ENCODE results near the gene B4GAT1. TPM values are rescaled to one million over a fixed set of nuclear protein-coding genes. Genes with fewer than 3 reads are reported as not detected.
"Not testable (repeated sequence)": the region's sequence is repeated elsewhere in the genome, so short reads cannot be mapped to it uniquely, and the experiment has no call there.

The B4GAT1 gene
- total and polyA plus RNA-seq, 2 donors, result 22.8 to 50.4 TPM

DNA sequence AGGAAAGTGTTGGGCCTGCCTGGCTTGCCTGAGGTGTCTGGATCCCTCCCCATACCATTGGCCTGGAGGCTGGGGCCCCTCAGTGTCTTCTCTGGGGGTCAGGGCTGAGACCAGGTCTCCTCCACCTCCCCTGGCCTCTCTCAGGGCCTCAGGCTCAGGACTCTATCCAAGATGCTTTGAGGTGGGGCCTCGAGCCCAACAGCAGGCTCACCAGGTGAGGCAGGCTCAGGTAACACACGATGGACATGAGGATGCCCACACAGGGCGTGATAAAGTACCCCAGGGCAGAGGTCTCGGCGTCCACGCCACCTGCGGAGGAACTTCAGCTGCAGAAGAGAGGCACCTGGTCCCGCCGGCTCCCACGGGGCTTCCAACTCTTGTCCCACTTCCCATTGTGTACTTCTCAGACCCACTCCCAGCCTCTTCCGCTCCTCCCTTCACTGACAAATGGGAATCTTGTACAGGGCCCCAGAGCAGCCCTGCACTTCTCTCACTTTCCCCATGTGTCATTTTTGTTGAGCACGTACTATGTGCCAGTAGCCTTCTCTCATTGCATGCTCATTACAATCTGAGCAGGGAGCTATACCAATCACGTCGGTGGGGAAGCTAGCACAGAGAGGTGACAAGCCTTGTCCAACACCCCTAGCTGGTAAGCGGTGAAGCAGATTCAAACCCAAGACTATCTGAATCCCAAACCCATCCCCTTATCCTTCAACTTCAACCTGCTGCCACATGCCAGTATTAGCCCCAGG lies 20.3 kb upstream of the B4GAT1 start:
- no peak overlapping the region for H3K4me3 ChIP-seq (ENCODE audit: low read depth, low read length)
- no peak overlapping the region for H3K27ac ChIP-seq (ENCODE audit: low read depth)
- WGBS, result 89% methylated on average over 15 of the region's 15 CpGs
- H3K4me1 ChIP-seq (ENCODE audit: insufficient read depth), result no peaks in the 10 kb centered on the region
- H3K36me3 ChIP-seq (ENCODE audit: insufficient read depth), result no peaks in the 10 kb centered on the region
- DNase-seq (ENCODE audit: extremely low spot score), result no peak

DNA sequence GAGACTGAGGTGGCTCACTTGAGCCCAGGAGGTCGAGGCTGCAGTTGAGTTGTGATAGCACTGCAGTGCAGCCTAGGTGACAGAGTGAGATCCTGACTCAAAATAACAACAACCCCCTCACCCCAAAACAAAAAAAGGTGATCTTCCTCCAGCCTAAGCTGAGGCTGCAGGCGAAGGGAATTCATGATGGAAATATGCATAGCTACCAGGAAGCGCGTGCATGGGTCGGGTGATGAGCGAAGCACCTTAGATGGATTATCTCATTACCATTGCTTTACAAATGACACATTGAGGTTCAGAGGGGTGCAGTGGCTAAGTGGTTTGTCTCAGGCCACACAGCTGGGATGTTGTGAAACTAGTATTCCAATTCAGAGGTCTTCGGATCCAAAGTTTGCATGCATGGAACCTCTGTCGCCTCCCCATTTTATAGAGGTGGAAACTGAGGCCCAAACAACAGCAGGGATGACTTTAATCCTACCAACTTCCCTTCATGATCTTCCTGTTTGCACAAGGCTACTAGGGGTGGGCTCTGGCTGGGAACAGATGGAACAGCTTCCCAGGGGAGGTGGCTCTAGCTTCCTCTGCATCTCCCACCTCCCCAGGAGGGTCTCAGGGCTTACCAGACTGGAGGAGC lies 19.5 kb upstream of the B4GAT1 start:
- H3K4me3 ChIP-seq (ENCODE audit: low read depth, low read length), result no peak overlapping the region
- DNase-seq (ENCODE audit: extremely low spot score), result no peak
- WGBS, result 95% methylated on average over 8 of the region's 8 CpGs
- H3K27ac ChIP-seq (ENCODE audit: low read depth), result no peak overlapping the region
- H3K36me3 ChIP-seq (ENCODE audit: insufficient read depth), result no peaks in the 10 kb centered on the region
- H3K4me1 ChIP-seq (ENCODE audit: insufficient read depth), result no peaks in the 10 kb centered on the region

- H3K27ac ChIP-seq (ENCODE audit: low read depth), result no peak overlapping the region
- no peak overlapping the region for H3K4me3 ChIP-seq (ENCODE audit: low read depth, low read length)
- no peak for DNase-seq (ENCODE audit: extremely low spot score)
- 77% methylated on average over 14 of the region's 14 CpGs for WGBS
- no peaks in the 10 kb centered on the region for H3K4me1 ChIP-seq (ENCODE audit: insufficient read depth)
- no peaks in the 10 kb centered on the region for H3K36me3 ChIP-seq (ENCODE audit: insufficient read depth)
Measured at GRCh38 chr11:66365711-66366619, 18.5 kb upstream of the B4GAT1 start.

DNA sequence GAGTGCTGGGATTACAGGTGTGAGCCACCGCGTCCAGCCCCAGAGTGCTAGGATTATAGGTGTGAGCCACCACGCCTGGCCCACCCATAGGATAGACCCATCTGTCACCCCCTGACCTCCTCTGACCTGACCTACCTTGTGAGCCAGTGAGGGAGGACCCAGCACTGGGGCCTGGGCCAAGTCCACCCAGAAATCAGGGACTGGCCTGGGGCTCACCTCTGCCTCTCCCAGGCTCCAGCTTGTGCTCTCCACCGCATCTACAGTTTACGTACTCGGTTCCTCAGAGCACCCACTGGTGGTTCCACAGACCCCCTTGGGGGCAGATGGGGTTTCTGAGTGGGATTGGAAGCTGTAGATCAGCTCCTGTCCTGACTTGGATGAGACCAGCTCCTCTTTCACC lies 17.7 kb upstream of the B4GAT1 start:
- Histone ChIP-seq H3K4me3 (ENCODE audit: low read depth, low read length) (no peak overlapping the region), H3K36me3 (ENCODE audit: insufficient read depth) (no peaks in the 10 kb centered on the region), H3K27ac (ENCODE audit: low read depth) (no peak overlapping the region), H3K4me1 (ENCODE audit: insufficient read depth) (no peaks in the 10 kb centered on the region)
- WGBS, result 91% methylated on average over 6 of the region's 6 CpGs
- no peak for DNase-seq (ENCODE audit: extremely low spot score)

GRCh38 chr11:66363805-66364535 lies 16.5 kb upstream of the B4GAT1 start:
- DNase-seq (ENCODE audit: extremely low spot score), result no peak
- no peaks in the 10 kb centered on the region for H3K4me1 ChIP-seq (ENCODE audit: insufficient read depth)

DNA sequence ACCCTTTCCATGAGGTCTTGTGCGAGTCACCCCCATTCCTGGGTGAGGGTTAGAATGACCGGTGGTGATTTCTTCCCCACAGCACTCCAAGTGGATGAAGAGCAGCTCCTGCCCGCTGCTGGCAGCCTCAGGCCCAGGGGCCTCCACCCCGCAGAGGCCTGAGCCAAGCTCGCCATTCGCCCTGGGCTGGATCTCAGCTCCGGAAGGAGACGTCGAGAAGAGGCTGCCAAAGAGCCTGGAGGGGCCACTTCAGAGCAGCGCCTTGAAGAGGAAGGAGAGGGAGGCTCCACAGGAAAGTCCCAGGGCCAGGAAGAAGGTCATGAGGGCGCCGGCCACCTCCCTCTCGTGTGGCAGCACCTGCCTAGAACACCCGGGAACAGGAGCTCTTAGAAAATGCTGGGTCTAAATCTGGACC lies 15.8 kb upstream of the B4GAT1 start:
- H3K4me3 ChIP-seq (ENCODE audit: low read depth, low read length), result no peak overlapping the region
- H3K36me3 ChIP-seq (ENCODE audit: insufficient read depth), result no peaks in the 10 kb centered on the region
- H3K27ac ChIP-seq (ENCODE audit: low read depth), result no peak overlapping the region
- no peaks in the 10 kb centered on the region for H3K4me1 ChIP-seq (ENCODE audit: insufficient read depth)
- 91% methylated on average over 14 of the region's 14 CpGs for WGBS
- DNase-seq (ENCODE audit: extremely low spot score), result no peak

More at GRCh38 chr11:66363805-66364535, 16.5 kb upstream of the B4GAT1 start:
- WGBS, result 68% methylated on average over 15 of the region's 15 CpGs
- H3K27ac ChIP-seq (ENCODE audit: low read depth), result no peak overlapping the region
- H3K36me3 ChIP-seq (ENCODE audit: insufficient read depth), result no peaks in the 10 kb centered on the region
- H3K4me3 ChIP-seq (ENCODE audit: low read depth, low read length), result no peak overlapping the region

GRCh38 chr11:66362481-66363147 lies 15.2 kb upstream of the B4GAT1 start:
- Histone ChIP-seq H3K27ac (ENCODE audit: low read depth) (no peak overlapping the region), H3K36me3 (ENCODE audit: insufficient read depth) (no peaks in the 10 kb centered on the region), H3K4me3 (ENCODE audit: low read depth, low read length) (no peak overlapping the region), H3K4me1 (ENCODE audit: insufficient read depth) (no peaks in the 10 kb centered on the region)
- WGBS, result 91% methylated on average over 9 of the region's 9 CpGs
- no peak for DNase-seq (ENCODE audit: extremely low spot score)

GRCh38 chr11:66361502-66361941 lies 14.1 kb upstream of the B4GAT1 start:
- Histone ChIP-seq H3K36me3 (ENCODE audit: insufficient read depth) (no peaks in the 10 kb centered on the region), H3K27ac (ENCODE audit: low read depth) (no peak overlapping the region), H3K4me3 (ENCODE audit: low read depth, low read length) (no peak overlapping the region), H3K4me1 (ENCODE audit: insufficient read depth) (no peaks in the 10 kb centered on the region)
- DNase-seq (ENCODE audit: extremely low spot score), result no peak
- WGBS, result 81% methylated on average over 6 of the region's 6 CpGs

GRCh38 chr11:66360406-66361073 lies 13.1 kb upstream of the B4GAT1 start:
- no peak for DNase-seq (ENCODE audit: extremely low spot score)
- no peaks in the 10 kb centered on the region for H3K4me1 ChIP-seq (ENCODE audit: insufficient read depth)
- 95% methylated on average over 15 of the region's 15 CpGs for WGBS
- no peak overlapping the region for H3K27ac ChIP-seq (ENCODE audit: low read depth)
- no peaks in the 10 kb centered on the region for H3K36me3 ChIP-seq (ENCODE audit: insufficient read depth)
- no peak overlapping the region for H3K4me3 ChIP-seq (ENCODE audit: low read depth, low read length)

DNA sequence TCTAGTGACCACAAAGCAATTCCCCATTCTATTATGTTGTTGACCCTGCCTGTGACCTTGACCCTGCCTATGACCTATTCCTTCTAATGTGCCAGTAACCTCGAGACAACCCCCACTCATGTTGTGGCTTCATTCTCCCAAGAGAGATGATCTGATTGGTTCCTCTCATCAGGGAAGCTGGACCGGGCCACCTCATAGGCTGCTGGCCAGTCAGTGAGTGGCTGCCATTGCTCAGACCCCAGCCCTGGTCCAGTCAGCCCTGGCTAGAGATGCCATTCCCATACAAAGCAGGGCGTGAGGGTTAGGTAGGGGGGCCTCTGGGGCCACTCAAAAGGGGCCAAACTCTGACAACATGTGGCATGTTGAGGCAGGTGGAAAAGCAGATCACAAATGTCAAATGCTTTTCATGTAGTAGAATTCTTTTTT lies 12.2 kb upstream of the B4GAT1 start:
- Histone ChIP-seq H3K4me1 (ENCODE audit: insufficient read depth) (no peaks in the 10 kb centered on the region), H3K27ac (ENCODE audit: low read depth) (no peak overlapping the region), H3K4me3 (ENCODE audit: low read depth, low read length) (no peak overlapping the region), H3K36me3 (ENCODE audit: insufficient read depth) (no peaks in the 10 kb centered on the region)
- WGBS, result 66% methylated on average over 3 of the region's 3 CpGs
- DNase-seq (ENCODE audit: extremely low spot score), result no peak

DNA sequence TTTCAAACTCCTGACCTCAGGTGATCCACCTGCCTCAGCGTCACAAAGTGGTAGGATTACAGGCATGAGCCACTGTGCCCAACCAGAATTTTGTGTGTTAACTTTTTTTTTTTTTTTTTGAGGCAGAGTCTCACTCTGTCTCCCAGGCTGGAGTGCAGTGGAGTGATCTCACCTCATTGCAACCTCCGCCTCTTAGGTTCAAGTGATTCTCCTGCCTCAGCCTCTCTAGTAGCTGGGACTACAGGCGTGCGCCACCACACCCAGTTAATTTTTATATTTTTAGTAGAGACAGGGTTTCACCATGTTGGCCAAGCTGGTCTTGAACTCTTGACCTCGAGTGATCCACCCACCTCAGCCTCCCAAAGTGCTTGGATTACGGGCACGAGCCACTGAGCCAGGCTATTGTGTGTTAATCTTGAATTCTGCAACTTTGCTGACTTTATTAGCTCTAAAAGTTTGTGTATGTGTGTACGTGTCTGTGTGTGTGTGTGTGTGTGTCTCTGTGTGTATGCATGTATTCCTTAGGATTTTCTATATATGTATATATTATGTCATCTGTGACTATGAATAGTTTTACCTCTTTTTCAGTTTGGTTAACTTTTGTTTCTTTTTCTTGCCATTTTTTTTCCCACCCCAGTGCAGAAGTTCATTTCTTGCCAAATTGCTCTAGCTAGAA lies 3.3 kb upstream of the B4GAT1 start:
- not testable (repeated sequence) for H3K4me3 ChIP-seq (ENCODE audit: low read depth, low read length); H3K36me3 ChIP-seq (ENCODE audit: insufficient read depth); H3K4me1 ChIP-seq (ENCODE audit: insufficient read depth); H3K27ac ChIP-seq (ENCODE audit: low read depth); DNase-seq (ENCODE audit: extremely low spot score)
- WGBS, result 85% methylated on average over 8 of the region's 8 CpGs

GRCh38 chr11:66349084-66349386 lies 1.6 kb upstream of the B4GAT1 start:
- no peak for DNase-seq (ENCODE audit: extremely low spot score)
- Histone ChIP-seq H3K36me3 (ENCODE audit: insufficient read depth) (no peaks in the 10 kb centered on the region), H3K4me1 (ENCODE audit: insufficient read depth) (peaks cover 1% of the 10 kb centered on the region), H3K4me3 (ENCODE audit: low read depth, low read length) (no peak overlapping the region), H3K27ac (ENCODE audit: low read depth) (no peak overlapping the region)
- 62% methylated on average over 2 of the region's 2 CpGs for WGBS
